GM23338 (cell line): Measurements from ENCODE around the gene SYNE2. TPM values are rescaled to one million over a fixed set of nuclear protein-coding genes. Genes with fewer than 3 reads are reported as not detected.

Source experiments
- ATAC-seq: fragments of 200-7000 bp; cut with Tn5 transposase; 3 replicates; pipeline ENCODE4 v1.9.1; 2020
- DNase-seq: peaks from one replicate; pipeline ENCODE4 v3.0.0-alpha.2; 2015; ENCODE audit warnings: low spot score
- H2AFZ ChIP-seq: fragments of 200-600 bp; sonication (generic); 2 replicates; pipeline ENCODE4 v1.8.0; 2016; ENCODE audit warnings: antibody characterized with exemption, mild to moderate bottlenecking, moderate library complexity
- H3F3A ChIP-seq: fragments of 200-600 bp; sonication (generic); replicated peaks from 2 replicates; pipeline ENCODE4 v1.8.0; 2017; ENCODE audit warnings: antibody characterized with exemption, mixed run types, low read depth
- H3K27ac ChIP-seq: fragments of 200-600 bp; sonication (generic); 2 replicates; pipeline ENCODE4 v1.6.1; 2016; ENCODE audit warnings: low read depth
- H3K27me3 ChIP-seq: fragments of 200-600 bp; sonication (generic); 2 replicates; pipeline ENCODE4 v1.8.0; 2016; ENCODE audit warnings: mild to moderate bottlenecking, mixed run types, moderate library complexity; ENCODE audit not compliant: insufficient read depth
- H3K36me3 ChIP-seq: fragments of 200-600 bp; sonication (generic); 2 replicates; pipeline ENCODE4 v1.8.0; 2016; ENCODE audit warnings: mild to moderate bottlenecking; ENCODE audit not compliant: insufficient read depth
- H3K4me1 ChIP-seq: fragments of 200-600 bp; sonication (generic); 2 replicates; pipeline ENCODE4 v1.8.0; 2016; ENCODE audit warnings: mild to moderate bottlenecking, moderate library complexity; ENCODE audit not compliant: insufficient read depth
- H3K4me2 ChIP-seq: fragments of 200-600 bp; sonication (generic); 2 replicates; pipeline ENCODE4 v1.7.1; 2017; ENCODE audit warnings: mixed run types
- H3K4me3 ChIP-seq: fragments of 200-600 bp; sonication (generic); 2 replicates; pipeline ENCODE4 v1.6.1; 2016; ENCODE audit warnings: mixed run types
- H3K79me2 ChIP-seq: fragments of 200-600 bp; sonication (generic); replicated peaks from 2 replicates; pipeline ENCODE4 v1.8.0; 2017; ENCODE audit warnings: mild to moderate bottlenecking; ENCODE audit not compliant: insufficient read depth
- H3K9me2 ChIP-seq: fragments of 200-600 bp; sonication (generic); 2 replicates; pipeline ENCODE4 v1.8.0; 2017; ENCODE audit not compliant: insufficient read depth
- H4K20me1 ChIP-seq: fragments of 200-600 bp; sonication (generic); replicated peaks from 2 replicates; pipeline ENCODE4 v1.8.0; 2017; ENCODE audit warnings: mild to moderate bottlenecking; ENCODE audit not compliant: insufficient read depth
- H3K27ac Mint-ChIP-seq: 2 replicates; pipeline ENCODE4 v1.8.0; 2020; ENCODE audit warnings: inconsistent platforms, mild to moderate bottlenecking, moderate library complexity, mixed read lengths
- H3K27me3 Mint-ChIP-seq: 3 replicates; pipeline ENCODE4 v1.8.0; 2022; ENCODE audit warnings: low read depth, mild to moderate bottlenecking, moderate library complexity, mixed read lengths, inconsistent platforms; ENCODE audit not compliant: insufficient read depth, poor library complexity
- H3K36me3 Mint-ChIP-seq: 3 replicates; pipeline ENCODE4 v1.8.0; 2021; ENCODE audit warnings: low read depth, mild to moderate bottlenecking, inconsistent platforms, moderate library complexity, mixed read lengths
- H3K4me1 Mint-ChIP-seq: 3 replicates; pipeline ENCODE4 v1.8.0; 2020; ENCODE audit warnings: mild to moderate bottlenecking, inconsistent platforms, mixed read lengths
- H3K4me3 Mint-ChIP-seq: 3 replicates; pipeline ENCODE4 v1.8.0; 2021; ENCODE audit warnings: moderate library complexity, mild to moderate bottlenecking, inconsistent platforms, mixed read lengths
- H3K9me3 Mint-ChIP-seq: 3 replicates; pipeline ENCODE4 v1.8.0; 2020; ENCODE audit warnings: moderate library complexity, mild to moderate bottlenecking, inconsistent platforms, mixed read lengths
- CREB1 ChIP-seq: fragments of 250-450 bp; sonication (Bioruptor Pico); IDR thresholded peaks from 2 replicates; pipeline ENCODE4 v1.5.0; 2020; ENCODE audit warnings: low read depth, mild to moderate bottlenecking, moderate library complexity
- EZH2 ChIP-seq: fragments of 200-600 bp; sonication (generic); IDR thresholded peaks from one replicate; pipeline ENCODE4 v1.8.0; 2017; ENCODE audit warnings: antibody characterized with exemption, mild to moderate bottlenecking, low read depth; ENCODE audit not compliant: unreplicated experiment
- EZH2phosphoT487 ChIP-seq: fragments of 200-600 bp; sonication (generic); IDR thresholded peaks from one replicate; pipeline ENCODE4 v1.8.1; 2018; ENCODE audit warnings: antibody characterized with exemption; ENCODE audit not compliant: unreplicated experiment
- JUNB ChIP-seq: IDR thresholded peaks from one replicate; pipeline ENCODE4 v1.6.1; 2016; ENCODE audit warnings: antibody characterized with exemption; ENCODE audit not compliant: unreplicated experiment
- NANOG ChIP-seq: IDR thresholded peaks from 2 replicates; pipeline ENCODE4 v1.6.1; 2016; ENCODE audit warnings: antibody characterized with exemption, borderline replicate concordance
- POLR2AphosphoS5 ChIP-seq: IDR thresholded peaks from 2 replicates; pipeline ENCODE4 v1.6.1; 2016; ENCODE audit warnings: antibody characterized with exemption, low read depth
- STAT1 ChIP-seq: IDR thresholded peaks from one replicate; pipeline ENCODE4 v1.6.1; 2016; ENCODE audit warnings: antibody characterized with exemption; ENCODE audit not compliant: unreplicated experiment
- ZNF114 ChIP-seq: fragments of 250-450 bp; sonication (Bioruptor Pico); IDR thresholded peaks from 2 replicates; pipeline ENCODE4 v1.5.0; 2020; ENCODE audit warnings: mild to moderate bottlenecking, moderate library complexity
- ZNF331 ChIP-seq: fragments of 250-450 bp; sonication (Bioruptor Pico); IDR thresholded peaks from 2 replicates; pipeline ENCODE4 v1.5.0; 2020; ENCODE audit warnings: low read depth, mild to moderate bottlenecking, moderate library complexity
- polyA plus RNA-seq: library from polyadenylated mRNA; unstranded; fragments of >200 nt; fragmentation: Nextera tagmentation; extraction: Ambion mirVana; gene quantifications from 2 replicates; pipeline ENCODE4 v1.2.1, GENCODE V29; 2016
- total RNA-seq: library from RNA; depleted of rRNA; stranded (reverse); fragments of >200 nt; shearing (Covaris generic); gene quantifications from 2 replicates; pipeline ENCODE4 v1.2.3, GENCODE V29; 2014
- TF ChIP-seq, protein P1 (sequence below): fragments of 250-450 bp; sonication (Bioruptor Pico); IDR thresholded peaks from 2 replicates; pipeline ENCODE4 v1.5.0; 2020; ENCODE audit warnings: mild to moderate bottlenecking, moderate library complexity
- TF ChIP-seq, protein P2 (sequence below): IDR thresholded peaks from one replicate; pipeline ENCODE4 v1.6.1; 2018; ENCODE audit warnings: antibody characterized with exemption; ENCODE audit not compliant: unreplicated experiment
- TF ChIP-seq, protein P3 (sequence below), 2 experiments: fragments of 200-600 bp in 1 of 2; sonication (generic) in 1 of 2; conservative IDR thresholded peaks; 2 replicates each; pipeline versions ENCODE4 v1.5.1 to v1.6.1; 2016 to 2017; ENCODE audit warnings: antibody characterized with exemption in 2 of 2, low read depth in 2 of 2, mild to moderate bottlenecking in 2 of 2, moderate library complexity in 1 of 2
- TF ChIP-seq, protein P4 (sequence below): IDR thresholded peaks from 2 replicates; pipeline ENCODE4 v1.6.1; 2016; ENCODE audit warnings: antibody characterized with exemption

SYNE2 gene
- total and polyA plus RNA-seq, 2 experiments from 2014 or later = 34.3 to 86.5 TPM

DNA sequence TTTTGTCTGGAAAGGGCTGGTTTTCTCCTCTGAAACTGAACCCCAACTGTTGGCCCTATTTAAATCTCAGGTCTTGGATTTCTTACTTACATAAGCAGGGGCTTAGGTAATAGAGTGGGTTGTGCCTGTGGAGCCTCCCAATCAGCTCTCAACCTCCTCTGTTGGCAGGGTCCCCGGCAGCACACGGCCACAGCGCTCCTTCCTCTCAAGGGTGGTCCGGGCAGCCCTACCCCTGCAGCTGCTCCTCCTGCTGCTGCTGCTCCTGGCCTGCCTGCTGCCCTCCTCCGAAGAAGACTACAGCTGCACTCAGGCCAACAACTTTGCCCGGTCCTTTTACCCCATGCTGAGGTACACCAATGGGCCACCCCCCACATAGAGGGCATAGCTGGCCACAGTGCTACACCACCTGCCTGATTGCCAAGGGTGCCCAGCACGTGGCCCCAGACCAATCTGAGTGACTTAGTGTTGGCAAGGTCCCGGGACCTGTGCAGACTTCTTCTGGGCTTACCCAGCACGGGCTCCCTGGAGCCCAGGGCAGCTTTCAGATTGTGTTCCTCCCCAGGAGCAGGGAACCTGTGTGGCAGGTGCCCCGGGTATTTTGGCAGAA is 372.4 kb downstream of the SYNE2 start:
- Histone ChIP-seq H3K36me3 (peaks cover 32% of the 10 kb centered on the region; the same call in 1 of the 2 replicates), H3K27me3 (no peaks in the 10 kb centered on the region), H3K9me2 (no peaks in the 10 kb centered on the region), H3K4me1 (no peaks in the 10 kb centered on the region), H3F3A (no peaks in the 10 kb centered on the region), H3K4me3 (no peak overlapping the region), H3K27ac (no peak overlapping the region), H3K79me2 (no peaks in the 10 kb centered on the region), H2AFZ (no peak overlapping the region), H3K4me2 (no peak overlapping the region), H4K20me1 (no peaks in the 10 kb centered on the region)
- no peak for DNase-seq
- Mint-ChIP-seq H3K27me3 (no peaks in the 10 kb centered on the region), H3K4me1 (no peaks in the 10 kb centered on the region), H3K36me3 (peaks cover 52% of the 10 kb centered on the region), H3K27ac (no peak overlapping the region), H3K4me3 (no peak overlapping the region), H3K9me3 (no peaks in the 10 kb centered on the region)
- TF ChIP-seq ZNF114 (CRISPR knock-in tag) (no peak), EZH2 (no peak), STAT1 (no peak), EZH2phosphoT487 (no peak), JUNB (no peak), NANOG (no peak), ZNF331 (CRISPR knock-in tag) (no peak), CREB1 (no peak), POLR2AphosphoS5 (no peak)
- TF ChIP-seq, protein P1, sequence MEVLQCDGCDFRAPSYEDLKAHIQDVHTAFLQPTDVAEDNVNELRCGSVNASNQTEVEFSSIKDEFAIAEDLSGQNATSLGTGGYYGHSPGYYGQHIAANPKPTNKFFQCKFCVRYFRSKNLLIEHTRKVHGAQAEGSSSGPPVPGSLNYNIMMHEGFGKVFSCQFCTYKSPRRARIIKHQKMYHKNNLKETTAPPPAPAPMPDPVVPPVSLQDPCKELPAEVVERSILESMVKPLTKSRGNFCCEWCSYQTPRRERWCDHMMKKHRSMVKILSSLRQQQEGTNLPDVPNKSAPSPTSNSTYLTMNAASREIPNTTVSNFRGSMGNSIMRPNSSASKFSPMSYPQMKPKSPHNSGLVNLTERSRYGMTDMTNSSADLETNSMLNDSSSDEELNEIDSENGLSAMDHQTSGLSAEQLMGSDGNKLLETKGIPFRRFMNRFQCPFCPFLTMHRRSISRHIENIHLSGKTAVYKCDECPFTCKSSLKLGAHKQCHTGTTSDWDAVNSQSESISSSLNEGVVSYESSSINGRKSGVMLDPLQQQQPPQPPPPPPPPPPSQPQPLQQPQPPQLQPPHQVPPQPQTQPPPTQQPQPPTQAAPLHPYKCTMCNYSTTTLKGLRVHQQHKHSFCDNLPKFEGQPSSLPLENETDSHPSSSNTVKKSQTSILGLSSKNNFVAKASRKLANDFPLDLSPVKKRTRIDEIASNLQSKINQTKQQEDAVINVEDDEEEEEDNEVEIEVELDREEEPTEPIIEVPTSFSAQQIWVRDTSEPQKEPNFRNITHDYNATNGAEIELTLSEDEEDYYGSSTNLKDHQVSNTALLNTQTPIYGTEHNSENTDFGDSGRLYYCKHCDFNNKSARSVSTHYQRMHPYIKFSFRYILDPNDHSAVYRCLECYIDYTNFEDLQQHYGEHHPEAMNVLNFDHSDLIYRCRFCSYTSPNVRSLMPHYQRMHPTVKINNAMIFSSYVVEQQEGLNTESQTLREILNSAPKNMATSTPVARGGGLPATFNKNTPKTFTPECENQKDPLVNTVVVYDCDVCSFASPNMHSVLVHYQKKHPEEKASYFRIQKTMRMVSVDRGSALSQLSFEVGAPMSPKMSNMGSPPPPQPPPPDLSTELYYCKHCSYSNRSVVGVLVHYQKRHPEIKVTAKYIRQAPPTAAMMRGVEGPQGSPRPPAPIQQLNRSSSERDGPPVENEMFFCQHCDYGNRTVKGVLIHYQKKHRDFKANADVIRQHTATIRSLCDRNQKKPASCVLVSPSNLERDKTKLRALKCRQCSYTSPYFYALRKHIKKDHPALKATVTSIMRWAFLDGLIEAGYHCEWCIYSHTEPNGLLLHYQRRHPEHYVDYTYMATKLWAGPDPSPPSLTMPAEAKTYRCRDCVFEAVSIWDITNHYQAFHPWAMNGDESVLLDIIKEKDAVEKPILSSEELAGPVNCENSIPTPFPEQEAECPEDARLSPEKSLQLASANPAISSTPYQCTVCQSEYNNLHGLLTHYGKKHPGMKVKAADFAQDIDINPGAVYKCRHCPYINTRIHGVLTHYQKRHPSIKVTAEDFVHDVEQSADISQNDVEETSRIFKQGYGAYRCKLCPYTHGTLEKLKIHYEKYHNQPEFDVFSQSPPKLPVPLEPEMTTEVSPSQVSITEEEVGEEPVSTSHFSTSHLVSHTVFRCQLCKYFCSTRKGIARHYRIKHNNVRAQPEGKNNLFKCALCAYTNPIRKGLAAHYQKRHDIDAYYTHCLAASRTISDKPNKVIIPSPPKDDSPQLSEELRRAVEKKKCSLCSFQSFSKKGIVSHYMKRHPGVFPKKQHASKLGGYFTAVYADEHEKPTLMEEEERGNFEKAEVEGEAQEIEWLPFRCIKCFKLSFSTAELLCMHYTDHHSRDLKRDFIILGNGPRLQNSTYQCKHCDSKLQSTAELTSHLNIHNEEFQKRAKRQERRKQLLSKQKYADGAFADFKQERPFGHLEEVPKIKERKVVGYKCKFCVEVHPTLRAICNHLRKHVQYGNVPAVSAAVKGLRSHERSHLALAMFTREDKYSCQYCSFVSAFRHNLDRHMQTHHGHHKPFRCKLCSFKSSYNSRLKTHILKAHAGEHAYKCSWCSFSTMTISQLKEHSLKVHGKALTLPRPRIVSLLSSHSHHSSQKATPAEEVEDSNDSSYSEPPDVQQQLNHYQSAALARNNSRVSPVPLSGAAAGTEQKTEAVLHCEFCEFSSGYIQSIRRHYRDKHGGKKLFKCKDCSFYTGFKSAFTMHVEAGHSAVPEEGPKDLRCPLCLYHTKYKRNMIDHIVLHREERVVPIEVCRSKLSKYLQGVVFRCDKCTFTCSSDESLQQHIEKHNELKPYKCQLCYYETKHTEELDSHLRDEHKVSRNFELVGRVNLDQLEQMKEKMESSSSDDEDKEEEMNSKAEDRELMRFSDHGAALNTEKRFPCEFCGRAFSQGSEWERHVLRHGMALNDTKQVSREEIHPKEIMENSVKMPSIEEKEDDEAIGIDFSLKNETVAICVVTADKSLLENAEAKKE = no peak
- TF ChIP-seq, protein P2, sequence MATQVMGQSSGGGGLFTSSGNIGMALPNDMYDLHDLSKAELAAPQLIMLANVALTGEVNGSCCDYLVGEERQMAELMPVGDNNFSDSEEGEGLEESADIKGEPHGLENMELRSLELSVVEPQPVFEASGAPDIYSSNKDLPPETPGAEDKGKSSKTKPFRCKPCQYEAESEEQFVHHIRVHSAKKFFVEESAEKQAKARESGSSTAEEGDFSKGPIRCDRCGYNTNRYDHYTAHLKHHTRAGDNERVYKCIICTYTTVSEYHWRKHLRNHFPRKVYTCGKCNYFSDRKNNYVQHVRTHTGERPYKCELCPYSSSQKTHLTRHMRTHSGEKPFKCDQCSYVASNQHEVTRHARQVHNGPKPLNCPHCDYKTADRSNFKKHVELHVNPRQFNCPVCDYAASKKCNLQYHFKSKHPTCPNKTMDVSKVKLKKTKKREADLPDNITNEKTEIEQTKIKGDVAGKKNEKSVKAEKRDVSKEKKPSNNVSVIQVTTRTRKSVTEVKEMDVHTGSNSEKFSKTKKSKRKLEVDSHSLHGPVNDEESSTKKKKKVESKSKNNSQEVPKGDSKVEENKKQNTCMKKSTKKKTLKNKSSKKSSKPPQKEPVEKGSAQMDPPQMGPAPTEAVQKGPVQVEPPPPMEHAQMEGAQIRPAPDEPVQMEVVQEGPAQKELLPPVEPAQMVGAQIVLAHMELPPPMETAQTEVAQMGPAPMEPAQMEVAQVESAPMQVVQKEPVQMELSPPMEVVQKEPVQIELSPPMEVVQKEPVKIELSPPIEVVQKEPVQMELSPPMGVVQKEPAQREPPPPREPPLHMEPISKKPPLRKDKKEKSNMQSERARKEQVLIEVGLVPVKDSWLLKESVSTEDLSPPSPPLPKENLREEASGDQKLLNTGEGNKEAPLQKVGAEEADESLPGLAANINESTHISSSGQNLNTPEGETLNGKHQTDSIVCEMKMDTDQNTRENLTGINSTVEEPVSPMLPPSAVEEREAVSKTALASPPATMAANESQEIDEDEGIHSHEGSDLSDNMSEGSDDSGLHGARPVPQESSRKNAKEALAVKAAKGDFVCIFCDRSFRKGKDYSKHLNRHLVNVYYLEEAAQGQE = no peak
- TF ChIP-seq, protein P3, sequence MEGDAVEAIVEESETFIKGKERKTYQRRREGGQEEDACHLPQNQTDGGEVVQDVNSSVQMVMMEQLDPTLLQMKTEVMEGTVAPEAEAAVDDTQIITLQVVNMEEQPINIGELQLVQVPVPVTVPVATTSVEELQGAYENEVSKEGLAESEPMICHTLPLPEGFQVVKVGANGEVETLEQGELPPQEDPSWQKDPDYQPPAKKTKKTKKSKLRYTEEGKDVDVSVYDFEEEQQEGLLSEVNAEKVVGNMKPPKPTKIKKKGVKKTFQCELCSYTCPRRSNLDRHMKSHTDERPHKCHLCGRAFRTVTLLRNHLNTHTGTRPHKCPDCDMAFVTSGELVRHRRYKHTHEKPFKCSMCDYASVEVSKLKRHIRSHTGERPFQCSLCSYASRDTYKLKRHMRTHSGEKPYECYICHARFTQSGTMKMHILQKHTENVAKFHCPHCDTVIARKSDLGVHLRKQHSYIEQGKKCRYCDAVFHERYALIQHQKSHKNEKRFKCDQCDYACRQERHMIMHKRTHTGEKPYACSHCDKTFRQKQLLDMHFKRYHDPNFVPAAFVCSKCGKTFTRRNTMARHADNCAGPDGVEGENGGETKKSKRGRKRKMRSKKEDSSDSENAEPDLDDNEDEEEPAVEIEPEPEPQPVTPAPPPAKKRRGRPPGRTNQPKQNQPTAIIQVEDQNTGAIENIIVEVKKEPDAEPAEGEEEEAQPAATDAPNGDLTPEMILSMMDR (conservative IDR thresholded peaks at IDR 0.05; ENCODE audit: low read depth in 2 of 2) = no peak
- TF ChIP-seq, protein P4, sequence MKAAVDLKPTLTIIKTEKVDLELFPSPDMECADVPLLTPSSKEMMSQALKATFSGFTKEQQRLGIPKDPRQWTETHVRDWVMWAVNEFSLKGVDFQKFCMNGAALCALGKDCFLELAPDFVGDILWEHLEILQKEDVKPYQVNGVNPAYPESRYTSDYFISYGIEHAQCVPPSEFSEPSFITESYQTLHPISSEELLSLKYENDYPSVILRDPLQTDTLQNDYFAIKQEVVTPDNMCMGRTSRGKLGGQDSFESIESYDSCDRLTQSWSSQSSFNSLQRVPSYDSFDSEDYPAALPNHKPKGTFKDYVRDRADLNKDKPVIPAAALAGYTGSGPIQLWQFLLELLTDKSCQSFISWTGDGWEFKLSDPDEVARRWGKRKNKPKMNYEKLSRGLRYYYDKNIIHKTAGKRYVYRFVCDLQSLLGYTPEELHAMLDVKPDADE = no peak
- no peak for ATAC-seq
